ENCODE measurements around the gene SPG7.

Gene SPG7

GRCh38 chr16:89484041-89484501 lies 24.1 kb upstream of the SPG7 start:
- TF ChIP-seq POU2F2 (IDR thresholded peaks at IDR 0.05; ENCODE audit: low read depth, low read length) (no peak), POLR2AphosphoS5 (IDR thresholded peaks at IDR 0.05; ENCODE audit: low read depth, low read length) (no peak), TAF1 (IDR thresholded peaks at IDR 0.05; ENCODE audit: low read depth, low read length) (no peak), SPI1 (IDR thresholded peaks at IDR 0.05; ENCODE audit: low read depth, low read length) (no peak), PAX5 (IDR thresholded peaks at IDR 0.05; ENCODE audit: insufficient read depth, low read length, severe bottlenecking) (no peak), POLR2A (IDR thresholded peaks at IDR 0.05; ENCODE audit: low read depth, low read length) (no peak)
- no peak for FAIRE-seq

GRCh38 chr16:89484923-89485679 lies 23.1 kb upstream of the SPG7 start:
- FAIRE-seq (peak; percentile 64), DNase-seq (ENCODE audit: insufficient read length, low spot score) (no peak)
- TF ChIP-seq SPI1 (IDR thresholded peaks at IDR 0.05; ENCODE audit: low read depth, low read length) (peak; percentile 83), POLR2AphosphoS5 (IDR thresholded peaks at IDR 0.05; ENCODE audit: low read depth, low read length) (peak; percentile 47; the same call in 1 of the 2 replicates), POLR2A (IDR thresholded peaks at IDR 0.05; ENCODE audit: low read depth, low read length) (no peak)

More at GRCh38 chr16:89484041-89484501, 24.1 kb upstream of the SPG7 start:
- no peak for DNase-seq (ENCODE audit: insufficient read length, low spot score)

GRCh38 chr16:89485701-89486246 lies 22.4 kb upstream of the SPG7 start:
- no peak for TF ChIP-seq TAF1 (IDR thresholded peaks at IDR 0.05; ENCODE audit: low read depth, low read length)
- no peak for TF ChIP-seq POLR2AphosphoS5 (IDR thresholded peaks at IDR 0.05; ENCODE audit: low read depth, low read length)
- no peak for TF ChIP-seq PAX5 (IDR thresholded peaks at IDR 0.05; ENCODE audit: insufficient read depth, low read length, severe bottlenecking)
- TF ChIP-seq POLR2A (IDR thresholded peaks at IDR 0.05; ENCODE audit: low read depth, low read length), result no peak
- TF ChIP-seq SPI1 (IDR thresholded peaks at IDR 0.05; ENCODE audit: low read depth, low read length), result no peak
- TF ChIP-seq POU2F2 (IDR thresholded peaks at IDR 0.05; ENCODE audit: low read depth, low read length), result no peak
- no peak for FAIRE-seq
- DNase-seq (ENCODE audit: insufficient read length, low spot score), result no peak

- peak; percentile 95 for FAIRE-seq
- no peak for TF ChIP-seq PAX5 (IDR thresholded peaks at IDR 0.05; ENCODE audit: insufficient read depth, low read length, severe bottlenecking)
- TF ChIP-seq POLR2AphosphoS5 (IDR thresholded peaks at IDR 0.05; ENCODE audit: low read depth, low read length), result peak; percentile 70; the same call in 1 of the 2 replicates
- peak; percentile 83 for TF ChIP-seq POU2F2 (IDR thresholded peaks at IDR 0.05; ENCODE audit: low read depth, low read length)
- TF ChIP-seq TAF1 (IDR thresholded peaks at IDR 0.05; ENCODE audit: low read depth, low read length), result peak; percentile 68; the same call in 1 of the 2 replicates
- peak; percentile 73 for TF ChIP-seq SPI1 (IDR thresholded peaks at IDR 0.05; ENCODE audit: low read depth, low read length)
- TF ChIP-seq POLR2A (IDR thresholded peaks at IDR 0.05; ENCODE audit: low read depth, low read length), result peak; percentile 56; the same call in 1 of the 2 replicates
- peak; percentile 60 for DNase-seq (ENCODE audit: insufficient read length, low spot score)
Measured at GRCh38 chr16:89489040-89489897, 18.9 kb upstream of the SPG7 start.

- TF ChIP-seq POLR2A (IDR thresholded peaks at IDR 0.05; ENCODE audit: low read depth, low read length) (no peak), PAX5 (IDR thresholded peaks at IDR 0.05; ENCODE audit: insufficient read depth, low read length, severe bottlenecking) (no peak), POLR2AphosphoS5 (IDR thresholded peaks at IDR 0.05; ENCODE audit: low read depth, low read length) (no peak), SPI1 (IDR thresholded peaks at IDR 0.05; ENCODE audit: low read depth, low read length) (no peak), TAF1 (IDR thresholded peaks at IDR 0.05; ENCODE audit: low read depth, low read length) (no peak), POU2F2 (IDR thresholded peaks at IDR 0.05; ENCODE audit: low read depth, low read length) (no peak)
- DNase-seq (ENCODE audit: insufficient read length, low spot score) (no peak), FAIRE-seq (no peak)
Measured at GRCh38 chr16:89489898-89490438, 18.2 kb upstream of the SPG7 start.

GRCh38 chr16:89490439-89491237 lies 17.6 kb upstream of the SPG7 start, which contains the start of gene ANKRD11:
TSS of gene ANKRD11 (minus strand) at chr16:89490561. CDS start at chr16:89317019, 173,542 bp downstream.
- FAIRE-seq (peak; percentile 99), DNase-seq (ENCODE audit: insufficient read length, low spot score) (peak; percentile 95)
- no peak; the same call in 1 of the 2 replicates for TF ChIP-seq POU2F2 (IDR thresholded peaks at IDR 0.05; ENCODE audit: low read depth, low read length)
- TF ChIP-seq POLR2A (IDR thresholded peaks at IDR 0.05; ENCODE audit: low read depth, low read length), result peak; percentile 76
- TF ChIP-seq POLR2AphosphoS5 (IDR thresholded peaks at IDR 0.05; ENCODE audit: low read depth, low read length), result peak; percentile 77
- no peak for TF ChIP-seq PAX5 (IDR thresholded peaks at IDR 0.05; ENCODE audit: insufficient read depth, low read length, severe bottlenecking)
- no peak for TF ChIP-seq SPI1 (IDR thresholded peaks at IDR 0.05; ENCODE audit: low read depth, low read length)
- peak; percentile 92 for TF ChIP-seq TAF1 (IDR thresholded peaks at IDR 0.05; ENCODE audit: low read depth, low read length)

- FAIRE-seq (no peak), DNase-seq (ENCODE audit: insufficient read length, low spot score) (no peak)
- no peak for TF ChIP-seq TAF1 (IDR thresholded peaks at IDR 0.05; ENCODE audit: low read depth, low read length)
- no peak for TF ChIP-seq SPI1 (IDR thresholded peaks at IDR 0.05; ENCODE audit: low read depth, low read length)
- TF ChIP-seq POLR2A (IDR thresholded peaks at IDR 0.05; ENCODE audit: low read depth, low read length), result no peak
- TF ChIP-seq PAX5 (IDR thresholded peaks at IDR 0.05; ENCODE audit: insufficient read depth, low read length, severe bottlenecking), result no peak
- TF ChIP-seq POLR2AphosphoS5 (IDR thresholded peaks at IDR 0.05; ENCODE audit: low read depth, low read length), result no peak
Measured at GRCh38 chr16:89491238-89491869, 16.8 kb upstream of the SPG7 start.
